H9 (cell line): ENCODE results near the gene DCDC2C. TPM values are rescaled to one million over a fixed set of nuclear protein-coding genes. Genes with fewer than 3 reads are reported as not detected.

ENCODE experiments used
- DNase-seq: peaks from one replicate; pipeline ENCODE4 v3.0.0-alpha.2; 2017
- H2AFZ ChIP-seq: one replicate; pipeline ENCODE4 v1.6.1; 2013; ENCODE audit warnings: mild to moderate bottlenecking, low read length, control low read depth, moderate library complexity
- H2AK5ac ChIP-seq: 2 replicates; pipeline ENCODE4 v1.6.1; 2013; ENCODE audit warnings: low read length, control low read depth, mixed read lengths; ENCODE audit not compliant: insufficient read length
- H2BK120ac ChIP-seq: one replicate; pipeline ENCODE4 v1.6.1; 2013; ENCODE audit warnings: low read depth, mild to moderate bottlenecking, low read length, control low read depth, inconsistent platforms; ENCODE audit not compliant: poor library complexity, severe bottlenecking
- H2BK12ac ChIP-seq: 2 replicates; pipeline ENCODE4 v1.6.1; 2013; ENCODE audit warnings: low read length, control low read depth, mixed read lengths, low read depth; ENCODE audit not compliant: insufficient read length
- H2BK15ac ChIP-seq: 2 replicates; pipeline ENCODE4 v1.6.1; 2013; ENCODE audit warnings: low read depth, low read length, control low read depth
- H2BK20ac ChIP-seq: one replicate; pipeline ENCODE4 v1.6.1; 2013; ENCODE audit warnings: low read depth, mild to moderate bottlenecking, low read length, control low read depth, inconsistent platforms; ENCODE audit not compliant: poor library complexity, severe bottlenecking
- H2BK5ac ChIP-seq: 2 replicates; pipeline ENCODE4 v1.6.1; 2013; ENCODE audit warnings: low read length, control low read depth, mixed read lengths; ENCODE audit not compliant: insufficient read length
- H3K14ac ChIP-seq: 2 replicates; pipeline ENCODE4 v1.6.1; 2013; ENCODE audit warnings: low read length, control low read depth; ENCODE audit not compliant: insufficient read depth
- H3K18ac ChIP-seq: 2 replicates; pipeline ENCODE4 v1.6.1; 2013; ENCODE audit warnings: low read depth, mild to moderate bottlenecking, mixed read lengths, low read length, control low read depth; ENCODE audit not compliant: insufficient read length
- H3K23ac ChIP-seq: 2 replicates; pipeline ENCODE4 v1.6.1; 2013; ENCODE audit warnings: low read length, control low read depth, mixed read lengths, low read depth; ENCODE audit not compliant: insufficient read length
- H3K23me2 ChIP-seq: 2 replicates; pipeline ENCODE4 v1.6.1; 2013; ENCODE audit warnings: low read depth, mild to moderate bottlenecking, mixed read lengths, low read length, control low read depth; ENCODE audit not compliant: insufficient read length, poor library complexity, severe bottlenecking
- H3K27ac ChIP-seq: 2 replicates; pipeline ENCODE4 v1.5.1; 2013; ENCODE audit warnings: low read length, control low read depth, mixed read lengths, low read depth; ENCODE audit not compliant: insufficient read length
- H3K27me3 ChIP-seq: 2 replicates; pipeline ENCODE4 v1.6.1; 2013; ENCODE audit warnings: low read length, control low read depth, inconsistent platforms; ENCODE audit not compliant: insufficient read depth
- H3K4ac ChIP-seq: 2 replicates; pipeline ENCODE4 v1.6.1; 2013; ENCODE audit warnings: low read depth, mild to moderate bottlenecking, control low read depth, inconsistent platforms, low read length, moderate library complexity
- H3K4me1 ChIP-seq: 2 replicates; pipeline ENCODE4 v1.6.1; 2013; ENCODE audit warnings: low read length, control low read depth, inconsistent platforms; ENCODE audit not compliant: insufficient read depth
- H3K4me2 ChIP-seq: 2 replicates; pipeline ENCODE4 v1.6.1; 2013; ENCODE audit warnings: low read length, control low read depth, mixed read lengths; ENCODE audit not compliant: insufficient read length, insufficient read depth
- H3K56ac ChIP-seq: 2 replicates; pipeline ENCODE4 v1.6.1; 2013; ENCODE audit warnings: low read depth, mild to moderate bottlenecking, mixed read lengths, low read length, control low read depth; ENCODE audit not compliant: insufficient read length
- H3K79me1 ChIP-seq: 2 replicates; pipeline ENCODE4 v1.6.1; 2013; ENCODE audit warnings: low read depth, mild to moderate bottlenecking, moderate library complexity, low read length, control low read depth, inconsistent platforms; ENCODE audit not compliant: insufficient read depth, poor library complexity, severe bottlenecking
- H3K79me2 ChIP-seq: 2 replicates; pipeline ENCODE4 v1.6.1; 2013; ENCODE audit warnings: low read length, control low read depth, inconsistent platforms; ENCODE audit not compliant: insufficient read depth
- H3K9ac ChIP-seq: 2 replicates; pipeline ENCODE4 v1.6.1; 2013; ENCODE audit warnings: low read length, control low read depth, mixed read lengths; ENCODE audit not compliant: insufficient read length; ENCODE audit errors: extremely low read depth
- H3K9me3 ChIP-seq: one replicate; pipeline ENCODE4 v1.6.1; 2013; ENCODE audit warnings: low read depth, low read length, inconsistent platforms; ENCODE audit not compliant: control insufficient read depth
- H3T11ph ChIP-seq: one replicate; pipeline ENCODE4 v1.6.1; 2013; ENCODE audit warnings: mild to moderate bottlenecking, low read length, control low read depth, inconsistent platforms
- H4K20me1 ChIP-seq: one replicate; pipeline ENCODE4 v1.6.1; 2013; ENCODE audit not compliant: control insufficient read depth, insufficient read length, insufficient read depth
- H4K5ac ChIP-seq: 2 replicates; pipeline ENCODE4 v1.6.1; 2013; ENCODE audit warnings: low read depth, mild to moderate bottlenecking, mixed read lengths, low read length, control low read depth; ENCODE audit not compliant: insufficient read length
- H4K8ac ChIP-seq: replicated peaks from 2 replicates; pipeline ENCODE4 v1.6.1; 2013; ENCODE audit warnings: low read length, control low read depth, mixed read lengths, low read depth; ENCODE audit not compliant: insufficient read length
- H4K91ac ChIP-seq: 2 replicates; pipeline ENCODE4 v1.6.1; 2013; ENCODE audit warnings: low read depth, mild to moderate bottlenecking, moderate library complexity, mixed read lengths, low read length, control low read depth; ENCODE audit not compliant: insufficient read length
- H3K27ac Mint-ChIP-seq, 3 experiments: 2 replicates in 2 of 3; 3 replicates in 1 of 3; pipeline ENCODE4 v1.8.0; 2020 to 2021; ENCODE audit warnings: mixed read lengths in 3 of 3, mild to moderate bottlenecking in 1 of 3, moderate library complexity in 1 of 3
- H3K27me3 Mint-ChIP-seq: 2 replicates; pipeline ENCODE4 v1.8.0; 2021; ENCODE audit warnings: low read depth, mild to moderate bottlenecking, moderate library complexity, mixed read lengths
- H3K36me3 Mint-ChIP-seq, 3 experiments: 2 replicates in 2 of 3; 3 replicates in 1 of 3; pipeline ENCODE4 v1.8.0; 2020 to 2021; ENCODE audit warnings: low read depth in 3 of 3, mixed read lengths in 3 of 3; ENCODE audit not compliant: insufficient read depth in 1 of 3
- H3K4me1 Mint-ChIP-seq, 2 experiments: 2 replicates each; pipeline ENCODE4 v1.8.0; 2020; ENCODE audit warnings: mixed read lengths in 2 of 2
- H3K4me3 Mint-ChIP-seq, 2 experiments: 2 replicates in 1 of 2; 3 replicates in 1 of 2; pipeline ENCODE4 v1.8.0; 2020 to 2021; ENCODE audit warnings: mild to moderate bottlenecking in 2 of 2, mixed read lengths in 2 of 2, moderate library complexity in 1 of 2
- H3K9me3 Mint-ChIP-seq, 2 experiments: 2 replicates in 1 of 2; 3 replicates in 1 of 2; pipeline ENCODE4 v1.8.0; 2020; ENCODE audit warnings: mild to moderate bottlenecking in 2 of 2, mixed read lengths in 2 of 2, moderate library complexity in 1 of 2
- CTCF ChIP-seq: fragments of 200-600 bp; sonication (generic); conservative IDR thresholded peaks from 3 replicates; pipeline ENCODE4 v1.8.0; 2021; ENCODE audit warnings: antibody characterized with exemption, mild to moderate bottlenecking
- WGBS: extraction: QIAGEN DNeasy Blood & Tissue Kit; methylation state at CpG from one replicate; pipeline ENCODE4 v1.1.7; 2013; ENCODE audit warnings: missing lambda C conversion rate, low lambda C conversion rate, mixed read lengths; ENCODE audit not compliant: insufficient read length; ENCODE audit errors: extremely low coverage; 5-methylcytosine and 5-hydroxymethylcytosine counted together
- total RNA-seq: library from RNA; stranded (reverse); gene quantifications from 2 replicates; pipeline ENCODE4 v1.2.1, GENCODE V29; 2021

DCDC2C gene
- total RNA-seq, 1 experiment from 2014 or later, result not detected

DNA sequence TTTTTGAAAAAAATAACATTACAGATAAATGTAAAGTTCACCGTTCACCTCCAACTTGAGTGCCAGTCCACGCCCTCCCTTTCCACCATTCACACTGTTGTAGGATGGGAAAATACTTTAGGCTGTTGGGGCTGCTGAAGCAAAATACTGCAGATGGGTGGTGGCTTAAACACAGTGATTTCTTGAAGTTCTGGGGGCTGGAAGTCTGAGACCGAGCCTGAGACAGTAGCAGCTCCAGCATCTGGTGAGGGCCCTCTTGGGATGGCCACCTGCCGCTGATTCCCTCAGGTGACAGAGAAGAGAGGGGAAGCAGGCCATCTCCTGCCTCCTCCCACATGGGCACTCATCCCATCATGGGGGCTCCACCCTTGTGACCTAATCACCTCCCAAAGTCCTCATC is 27.7 kb upstream of the DCDC2C start:
- no peaks in the 10 kb centered on the region for H3K79me2 ChIP-seq
- H3K23me2 ChIP-seq, result peaks cover 2% of the 10 kb centered on the region
- H3K18ac ChIP-seq, result no peak overlapping the region
- H3K4me1 ChIP-seq, result no peaks in the 10 kb centered on the region
- no peak for DNase-seq
- no peak overlapping the region for H2BK12ac ChIP-seq
- H2BK20ac ChIP-seq, result no peak overlapping the region
- Mint-ChIP-seq H3K4me1 (no peaks in the 10 kb centered on the region), H3K36me3 (no peaks in the 10 kb centered on the region), H3K9me3 (no peaks in the 10 kb centered on the region; a peak in 1 of 5 replicates), H3K27me3 (peaks cover 17% of the 10 kb centered on the region), H3K27ac (no peak overlapping the region), H3K4me3 (no peak overlapping the region)
- no peak overlapping the region for H2BK120ac ChIP-seq
- no CpG with 5 or more reads among the region's 4 CpGs for WGBS
- no peak overlapping the region; the same call in 1 of the 2 replicates for H2BK15ac ChIP-seq
- no peaks in the 10 kb centered on the region for H3K27me3 ChIP-seq
- H4K8ac ChIP-seq, result no peak overlapping the region
- H3K23ac ChIP-seq, result no peak overlapping the region
- H3K4ac ChIP-seq, result no peak overlapping the region
- no peak overlapping the region for H3K9ac ChIP-seq
- no peaks in the 10 kb centered on the region for H3K79me1 ChIP-seq
- H3K4me2 ChIP-seq, result no peak overlapping the region
- no peak overlapping the region for H4K91ac ChIP-seq
- no peak overlapping the region for H3K56ac ChIP-seq
- no peaks in the 10 kb centered on the region for H3K9me3 ChIP-seq
- no peak overlapping the region for H3T11ph ChIP-seq
- no peak overlapping the region for H2AFZ ChIP-seq
- no peak overlapping the region for H3K27ac ChIP-seq
- no peak overlapping the region for H2BK5ac ChIP-seq
- TF ChIP-seq CTCF, result no peak
- H2AK5ac ChIP-seq, result no peak overlapping the region
- no peaks in the 10 kb centered on the region for H4K20me1 ChIP-seq
- no peak overlapping the region for H4K5ac ChIP-seq
- no peak overlapping the region for H3K14ac ChIP-seq
